A673 (cell line): ENCODE measurements around the gene EVI2B. TPM values are rescaled to one million over a fixed set of nuclear protein-coding genes. Genes with fewer than 3 reads are reported as not detected.

Source experiments
- BruUV-seq: library from RNA; stranded (reverse); fragments of 400-500 nt; replicated peaks from 2 replicates; lab custom pipeline; 2021; lab: Mats Ljungman, UMichigan
- CTCF ChIA-PET: fragments of 300-600 bp; sonication (Branson Sonifier 250); formaldehyde crosslinking; loops from one replicate; lab custom pipeline; 2022; ENCODE audit warnings: antibody characterized with exemption; lab: Charles Lee
- POLR2A ChIA-PET: fragments of 300-600 bp; sonication (Branson Sonifier 250); formaldehyde crosslinking; loops from one replicate; lab custom pipeline; 2022; ENCODE audit warnings: antibody characterized with exemption; ENCODE audit not compliant: low non-redundant PET; lab: Charles Lee
- DNase-seq: peaks from one replicate; pipeline ENCODE4 v3.0.0-alpha.2; 2015; ENCODE audit warnings: low spot score
- H3K27ac ChIP-seq: fragments of 200-600 bp; sonication (generic); 2 replicates; pipeline ENCODE4 v1.5.1; 2016; ENCODE audit warnings: mixed run types, low read depth, mild to moderate bottlenecking, mixed read lengths, antibody characterized with exemption, low read length; ENCODE audit not compliant: poor library complexity, severe bottlenecking
- H3K27me3 ChIP-seq: fragments of 200-600 bp; sonication (generic); replicated peaks from 2 replicates; pipeline ENCODE4 v1.6.1; 2017; ENCODE audit warnings: mixed run types, low read depth, mild to moderate bottlenecking, mixed read lengths, antibody characterized with exemption, low read length; ENCODE audit not compliant: insufficient read depth, poor library complexity
- H3K36me3 ChIP-seq: fragments of 200-600 bp; sonication (generic); 2 replicates; pipeline ENCODE4 v1.6.1; 2016; ENCODE audit warnings: mixed run types, mild to moderate bottlenecking, mixed read lengths, antibody characterized with exemption, low read length; ENCODE audit not compliant: insufficient read depth, poor library complexity, severe bottlenecking
- H3K4me1 ChIP-seq: fragments of 200-600 bp; sonication (generic); 2 replicates; pipeline ENCODE4 v1.6.1; 2017; ENCODE audit warnings: mixed run types, mild to moderate bottlenecking, mixed read lengths, antibody characterized with exemption, low read length; ENCODE audit not compliant: insufficient read depth, poor library complexity, severe bottlenecking
- H3K4me3 ChIP-seq: fragments of 200-600 bp; sonication (generic); 2 replicates; pipeline ENCODE4 v1.5.1; 2016; ENCODE audit warnings: low read depth, mixed run types, mild to moderate bottlenecking, mixed read lengths, low read length; ENCODE audit not compliant: poor library complexity, severe bottlenecking
- H3K9me3 ChIP-seq: fragments of 200-600 bp; sonication (generic); 2 replicates; pipeline ENCODE4 v1.6.1; 2016; ENCODE audit warnings: mixed run types, low read depth, mild to moderate bottlenecking, mixed read lengths, antibody characterized with exemption, low read length; ENCODE audit not compliant: poor library complexity, severe bottlenecking
- EZH2 ChIP-seq: fragments of 200-600 bp; sonication (generic); IDR thresholded peaks from 2 replicates; pipeline ENCODE4 v1.6.1; 2017; ENCODE audit warnings: borderline replicate concordance, low read depth, mild to moderate bottlenecking, mixed read lengths, antibody characterized with exemption, low read length; ENCODE audit not compliant: poor library complexity, severe bottlenecking
- intact Hi-C: fragments of 100-400 bp; cut with micrococcal nuclease; formaldehyde crosslinking; loops from one replicate; pipeline ENCODE4 v1.10.0; 2022; ENCODE audit not compliant: unreplicated experiment
- total RNA-seq: library from RNA; stranded (reverse); gene quantifications from 2 replicates; pipeline ENCODE4 v1.2.3, GENCODE V29; 2021
- TF ChIP-seq, protein P1 (sequence below): fragments of 300-800, 200-600 bp; sonication (generic); conservative IDR thresholded peaks from 2 replicates; pipeline ENCODE4 v1.5.1; 2017; ENCODE audit warnings: low read depth, mild to moderate bottlenecking, antibody characterized with exemption, low read length, moderate library complexity, mixed read lengths

Gene EVI2B
- total RNA-seq, 1 experiment from 2014 or later: 0.92 TPM

DNA sequence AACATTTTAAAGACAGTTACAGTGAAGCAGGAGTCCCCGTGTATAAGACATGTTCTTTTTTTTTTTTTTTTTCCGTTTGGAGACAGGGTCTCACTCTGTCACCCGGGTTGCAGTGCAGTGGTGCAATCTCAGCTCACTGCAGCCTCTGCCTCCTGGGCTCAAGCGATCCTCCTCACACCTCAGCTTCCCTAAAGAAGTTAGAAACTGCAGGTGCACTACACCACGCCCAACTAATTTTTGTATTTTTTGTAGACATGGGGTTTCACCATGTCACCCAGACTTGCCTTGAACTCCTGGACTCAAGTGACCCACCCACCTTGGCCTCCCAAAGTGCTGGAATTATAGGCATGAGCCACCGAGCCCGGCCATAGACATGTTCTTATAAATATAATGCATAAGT is 3.0 kb downstream of the EVI2B start:
- TF ChIP-seq, protein P1, sequence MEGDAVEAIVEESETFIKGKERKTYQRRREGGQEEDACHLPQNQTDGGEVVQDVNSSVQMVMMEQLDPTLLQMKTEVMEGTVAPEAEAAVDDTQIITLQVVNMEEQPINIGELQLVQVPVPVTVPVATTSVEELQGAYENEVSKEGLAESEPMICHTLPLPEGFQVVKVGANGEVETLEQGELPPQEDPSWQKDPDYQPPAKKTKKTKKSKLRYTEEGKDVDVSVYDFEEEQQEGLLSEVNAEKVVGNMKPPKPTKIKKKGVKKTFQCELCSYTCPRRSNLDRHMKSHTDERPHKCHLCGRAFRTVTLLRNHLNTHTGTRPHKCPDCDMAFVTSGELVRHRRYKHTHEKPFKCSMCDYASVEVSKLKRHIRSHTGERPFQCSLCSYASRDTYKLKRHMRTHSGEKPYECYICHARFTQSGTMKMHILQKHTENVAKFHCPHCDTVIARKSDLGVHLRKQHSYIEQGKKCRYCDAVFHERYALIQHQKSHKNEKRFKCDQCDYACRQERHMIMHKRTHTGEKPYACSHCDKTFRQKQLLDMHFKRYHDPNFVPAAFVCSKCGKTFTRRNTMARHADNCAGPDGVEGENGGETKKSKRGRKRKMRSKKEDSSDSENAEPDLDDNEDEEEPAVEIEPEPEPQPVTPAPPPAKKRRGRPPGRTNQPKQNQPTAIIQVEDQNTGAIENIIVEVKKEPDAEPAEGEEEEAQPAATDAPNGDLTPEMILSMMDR: no peak
- no peak for TF ChIP-seq EZH2
- intact Hi-C loops: loop anchor here (10.0 kb wide), 1 partner anchor 56 kb away; no protein-coding TSS in a partner anchor
- no TSS peak for BruUV-seq
- Histone ChIP-seq H3K27me3 (no peaks in the 10 kb centered on the region), H3K27ac (no peak overlapping the region), H3K4me1 (peaks cover 7% of the 10 kb centered on the region), H3K9me3 (no peaks in the 10 kb centered on the region), H3K36me3 (no peaks in the 10 kb centered on the region), H3K4me3 (no peak overlapping the region)
- DNase-seq: no peak
- ChIA-PET CTCF (no interaction called here), POLR2A (no interaction called here)

DNA sequence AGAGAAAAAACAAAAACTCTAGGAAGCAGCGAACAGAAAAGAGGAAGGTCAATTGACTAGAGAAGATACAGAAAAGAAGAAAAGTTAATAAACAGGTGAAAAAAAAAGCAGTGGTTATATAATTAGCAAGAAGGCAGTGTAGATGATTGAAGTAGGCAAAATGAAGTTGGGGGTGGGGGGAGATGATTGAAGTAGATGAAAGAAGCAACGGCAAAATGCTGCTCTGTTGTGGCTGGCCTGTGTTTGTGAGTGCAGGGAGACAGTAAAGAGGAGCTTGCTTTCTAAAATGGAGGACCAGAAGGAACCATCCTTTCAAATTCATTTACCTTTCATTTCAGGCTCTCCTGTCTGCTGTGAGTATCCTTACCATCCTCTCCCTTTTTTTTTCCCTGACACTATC is 3.6 kb downstream of the EVI2B start:
- Histone ChIP-seq H3K4me3 (no peak overlapping the region), H3K4me1 (peaks cover 7% of the 10 kb centered on the region), H3K9me3 (no peaks in the 10 kb centered on the region), H3K27me3 (no peaks in the 10 kb centered on the region), H3K27ac (no peak overlapping the region), H3K36me3 (no peaks in the 10 kb centered on the region)
- no TSS peak for BruUV-seq
- intact Hi-C loops: loop anchor here (10.0 kb wide), 1 partner anchor 55 kb away; no protein-coding TSS in a partner anchor
- POLR2A ChIA-PET: no interaction called here
- no peak for DNase-seq
- CTCF ChIA-PET: no interaction called here
- no peak for TF ChIP-seq EZH2
- TF ChIP-seq, protein P1: no peak

DNA sequence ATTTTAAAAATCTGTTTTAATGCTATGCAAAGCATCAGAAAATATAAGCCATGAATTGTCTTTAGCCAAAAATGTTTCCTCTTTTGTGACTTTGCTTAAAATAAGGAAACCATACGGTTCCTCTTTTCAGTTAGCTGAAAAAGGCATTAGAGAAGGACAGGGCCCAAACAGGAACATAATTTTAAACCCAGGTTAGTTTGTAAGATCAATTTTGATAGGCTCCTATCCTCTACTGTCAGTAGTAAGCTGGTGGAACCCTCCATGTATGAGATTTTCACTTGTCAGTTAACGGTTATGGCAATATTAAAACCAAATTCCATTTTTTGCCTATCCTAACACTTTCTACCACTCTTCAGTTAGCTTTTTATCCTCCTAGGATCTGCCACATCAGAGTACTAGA is 4.3 kb downstream of the EVI2B start:
- Histone ChIP-seq H3K27me3 (no peaks in the 10 kb centered on the region), H3K27ac (no peak overlapping the region), H3K4me3 (no peak overlapping the region), H3K36me3 (no peaks in the 10 kb centered on the region), H3K9me3 (no peaks in the 10 kb centered on the region), H3K4me1 (peaks cover 7% of the 10 kb centered on the region)
- intact Hi-C loops: no loop called here
- POLR2A ChIA-PET: no interaction called here
- CTCF ChIA-PET: no interaction called here
- BruUV-seq: no TSS peak
- no peak for TF ChIP-seq EZH2
- TF ChIP-seq, protein P1: no peak
- no peak for DNase-seq
